ENCODE data around the gene CA9.

GRCh38 chr9:35629597-35629996 is 44.1 kb upstream of the CA9 start:
- TF ChIP-seq TCF7L2 (IDR thresholded peaks at IDR 0.05; ENCODE audit: low read depth, low read length) = no peak
- no peak for TF ChIP-seq ZBTB7A (IDR thresholded peaks at IDR 0.05; ENCODE audit: borderline replicate concordance, control insufficient read depth, low read depth, low read length)
- TF ChIP-seq MTA3 (IDR thresholded peaks at IDR 0.05; ENCODE audit: borderline replicate concordance) = no peak
- no peak for TF ChIP-seq HDAC1 (IDR thresholded peaks at IDR 0.05)
- TF ChIP-seq ETS2 (tag; IDR thresholded peaks at IDR 0.05; ENCODE audit: borderline replicate concordance, poor library complexity, severe bottlenecking) = no peak
- no peak for TF ChIP-seq EZH2 (IDR thresholded peaks at IDR 0.05; ENCODE audit: borderline replicate concordance, low read depth, low read length)
- TF ChIP-seq ZNF75A (CRISPR knock-in tag; IDR thresholded peaks at IDR 0.05) = no peak
- TF ChIP-seq E2F4 (CRISPR knock-in tag; IDR thresholded peaks at IDR 0.05; ENCODE audit: low read depth) = no peak
- TF ChIP-seq JUND (IDR thresholded peaks at IDR 0.05; ENCODE audit: borderline replicate concordance, low read depth, low read length) = no peak
- no peak for TF ChIP-seq JUND (tag; IDR thresholded peaks at IDR 0.05; ENCODE audit: borderline replicate concordance, low read depth, low read length)
- TF ChIP-seq ZBTB40 (IDR thresholded peaks at IDR 0.05) = no peak
- TF ChIP-seq ZBTB40 (CRISPR knock-in tag; IDR thresholded peaks at IDR 0.05) = no peak

Measured in K562 (cell line).